HG03095 (cell line): ENCODE data around the gene GADD45GIP1.
A peak's percentile ranks its signal among the peaks of the same experiment; 100 is the strongest.
"Not testable (repeated sequence)": the region's sequence is repeated elsewhere in the genome, so short reads cannot be mapped to it uniquely, and the experiment has no call there.

Experiments used
- ATAC-seq: cut with Tn5 transposase; IDR thresholded peaks from one replicate; pipeline ENCODE4 v1.9.1; 2021; ENCODE audit warnings: moderate library complexity; ENCODE audit not compliant: unreplicated experiment

Gene GADD45GIP1

DNA sequence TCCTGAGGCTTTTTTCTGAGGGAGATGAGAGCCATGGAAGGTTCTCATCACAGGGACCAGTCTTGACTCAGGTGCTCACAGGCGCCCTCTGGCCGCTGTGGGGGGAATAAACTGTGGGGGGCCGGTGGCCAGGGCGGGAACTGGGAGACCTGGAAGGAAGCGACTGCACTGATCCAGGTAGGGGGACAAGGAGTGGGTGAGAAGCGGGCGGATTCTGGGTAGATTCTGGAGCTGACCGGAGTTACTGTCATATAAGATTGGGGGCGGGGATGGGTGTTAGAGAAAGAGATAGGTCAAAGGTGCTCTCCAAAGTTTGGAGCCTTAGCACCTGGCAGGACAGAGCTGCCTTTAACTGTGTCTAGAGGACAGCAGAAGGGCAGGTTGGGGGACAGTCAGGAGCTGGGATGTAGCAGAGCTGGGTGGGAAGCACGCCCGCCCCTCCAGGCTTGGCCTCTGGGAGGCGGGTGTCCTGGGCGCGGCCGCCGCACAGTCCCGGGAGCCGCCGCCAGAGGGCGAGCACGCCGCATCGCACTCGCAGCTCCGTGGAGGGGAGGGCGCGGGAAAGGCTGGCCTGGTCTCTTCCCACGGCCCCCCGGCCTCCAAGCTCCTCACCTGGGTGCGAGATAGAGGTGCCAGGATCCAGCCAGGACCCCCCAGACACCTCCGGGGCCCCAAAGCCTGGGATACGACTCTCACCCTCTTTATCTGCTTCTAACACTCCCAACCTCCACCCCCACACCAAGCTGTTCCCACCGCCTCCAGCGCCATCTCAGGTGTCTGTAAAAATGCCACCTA lies 8.2 kb upstream of the GADD45GIP1 start:
- peak; percentile 59 for ATAC-seq

DNA sequence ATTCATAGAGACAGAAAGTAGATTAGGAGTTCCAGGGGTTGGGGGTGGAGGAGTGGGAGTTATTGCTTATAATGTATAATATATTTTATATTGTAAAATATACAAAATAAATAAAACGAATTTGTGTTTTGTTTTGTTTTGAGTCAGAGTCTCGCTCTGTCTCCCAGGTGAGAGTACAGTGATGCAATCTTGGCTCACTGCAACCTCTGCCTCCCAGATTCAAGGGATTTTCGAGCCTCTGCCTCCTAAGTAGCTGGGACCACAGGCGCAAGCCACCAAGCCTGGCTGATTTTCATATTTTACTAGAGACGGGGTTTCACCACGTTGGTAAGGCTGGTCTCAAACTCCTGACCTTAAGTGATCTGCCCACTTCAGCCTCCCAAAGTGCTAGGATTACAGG lies 2.5 kb upstream of the GADD45GIP1 start:
- no peak for ATAC-seq

DNA sequence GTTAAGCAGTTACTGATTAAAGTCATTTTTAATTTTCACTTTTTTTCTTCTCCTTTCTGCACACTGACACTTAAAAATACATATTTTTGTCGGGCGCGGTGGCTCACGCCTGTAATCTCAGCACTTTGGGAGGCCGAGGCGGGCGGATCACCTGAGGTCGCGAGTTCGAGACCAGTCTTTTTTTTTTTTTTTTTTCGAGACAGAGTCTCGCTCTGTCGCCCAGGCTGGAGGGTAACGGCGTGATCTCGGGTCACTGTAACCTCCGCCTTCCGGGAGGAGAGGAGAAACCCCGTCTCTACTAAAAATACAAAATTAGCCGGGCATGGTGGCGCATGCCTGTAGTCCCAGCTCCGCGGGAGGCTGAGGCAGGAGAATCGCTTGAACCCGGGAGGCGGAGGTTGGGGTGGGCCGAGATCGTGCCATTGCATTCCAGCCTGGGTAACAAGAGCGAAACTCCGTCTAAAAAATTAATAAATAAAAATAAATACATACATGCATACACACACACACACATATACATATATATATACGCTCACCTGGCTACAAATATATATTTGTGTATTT lies 448 bp upstream of the GADD45GIP1 start:
- not testable (repeated sequence) for ATAC-seq

GRCh38 chr19:12955996-12956395 lies 1.0 kb downstream of the GADD45GIP1 start:
- no peak for ATAC-seq

DNA sequence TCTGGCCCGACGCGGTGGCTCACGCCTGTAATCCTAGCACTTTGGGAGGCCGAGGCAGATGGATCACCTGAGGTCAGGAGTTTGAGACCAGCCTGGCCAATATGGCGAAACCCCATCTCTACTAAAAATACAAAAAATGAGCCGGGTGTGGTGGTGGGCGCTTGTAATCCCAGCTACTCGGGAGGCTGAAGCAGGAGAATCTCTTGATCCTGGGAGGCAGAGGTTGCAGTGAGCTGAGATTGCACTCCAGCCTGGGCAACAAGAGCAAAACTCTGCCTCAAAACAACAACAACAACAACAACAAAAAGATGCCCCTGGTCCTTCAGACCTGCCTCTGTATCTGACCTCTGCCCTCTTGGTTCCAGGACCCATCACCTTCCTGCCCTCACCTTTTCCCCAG lies 1.4 kb downstream of the GADD45GIP1 start:
- ATAC-seq: not testable (repeated sequence)

DNA sequence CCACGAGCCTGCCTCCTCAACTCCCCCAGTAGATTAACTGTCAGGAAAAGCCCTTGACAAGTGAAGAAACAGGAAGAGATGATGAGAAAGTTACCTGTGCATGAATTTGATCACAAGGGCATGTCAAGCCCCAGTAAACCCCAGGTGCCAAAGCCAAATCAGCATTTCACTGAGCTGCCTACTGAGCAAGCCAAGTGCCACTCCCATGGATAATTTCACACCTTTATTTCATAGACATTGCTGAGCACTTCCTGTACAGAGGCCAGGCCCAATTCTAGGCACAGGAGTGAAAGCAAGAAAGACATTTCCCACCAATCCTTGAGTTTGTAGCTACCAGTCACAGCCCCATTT lies 2.4 kb downstream of the GADD45GIP1 start:
- no peak for ATAC-seq

DNA sequence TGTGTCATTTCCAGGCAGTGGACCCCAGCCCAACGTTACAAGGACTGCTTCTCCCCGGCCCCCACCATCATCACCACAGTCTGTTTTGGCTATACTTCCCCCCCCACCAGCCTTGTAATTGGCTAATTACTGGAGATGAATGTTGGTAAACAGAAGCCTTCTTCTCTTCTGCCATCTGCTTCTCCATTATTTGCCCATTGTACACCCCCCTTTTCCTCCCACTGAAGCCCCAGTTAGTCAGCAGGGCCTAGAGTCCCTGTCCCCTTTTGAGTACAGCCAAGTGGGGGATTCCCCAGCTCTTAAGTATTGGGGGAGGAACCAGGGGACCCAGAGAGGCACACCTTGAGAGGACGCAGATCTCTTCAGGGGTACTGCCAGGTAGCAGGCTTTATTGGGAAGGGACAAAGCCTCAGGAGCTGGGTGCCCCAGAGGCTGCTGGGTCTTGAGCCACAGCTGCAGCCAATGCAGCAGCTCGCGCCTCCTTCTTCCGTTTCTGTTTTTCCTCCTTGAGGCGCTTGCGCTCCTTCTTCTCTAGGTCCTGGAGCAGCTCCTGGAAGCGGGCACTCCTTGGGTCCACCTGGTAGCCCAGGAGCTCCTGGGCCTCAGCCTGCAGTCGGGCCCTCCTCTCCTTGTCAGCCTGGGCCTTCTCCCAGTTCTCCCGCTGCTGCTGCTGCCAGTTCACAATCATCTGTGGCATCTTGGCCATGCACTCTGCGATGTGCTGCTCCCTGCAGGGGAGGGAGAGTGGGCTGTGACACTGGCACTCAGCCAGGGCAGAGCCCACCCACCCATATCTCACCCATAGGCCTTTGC lies 3.0 kb downstream of the GADD45GIP1 start:
- ATAC-seq: no peak

DNA sequence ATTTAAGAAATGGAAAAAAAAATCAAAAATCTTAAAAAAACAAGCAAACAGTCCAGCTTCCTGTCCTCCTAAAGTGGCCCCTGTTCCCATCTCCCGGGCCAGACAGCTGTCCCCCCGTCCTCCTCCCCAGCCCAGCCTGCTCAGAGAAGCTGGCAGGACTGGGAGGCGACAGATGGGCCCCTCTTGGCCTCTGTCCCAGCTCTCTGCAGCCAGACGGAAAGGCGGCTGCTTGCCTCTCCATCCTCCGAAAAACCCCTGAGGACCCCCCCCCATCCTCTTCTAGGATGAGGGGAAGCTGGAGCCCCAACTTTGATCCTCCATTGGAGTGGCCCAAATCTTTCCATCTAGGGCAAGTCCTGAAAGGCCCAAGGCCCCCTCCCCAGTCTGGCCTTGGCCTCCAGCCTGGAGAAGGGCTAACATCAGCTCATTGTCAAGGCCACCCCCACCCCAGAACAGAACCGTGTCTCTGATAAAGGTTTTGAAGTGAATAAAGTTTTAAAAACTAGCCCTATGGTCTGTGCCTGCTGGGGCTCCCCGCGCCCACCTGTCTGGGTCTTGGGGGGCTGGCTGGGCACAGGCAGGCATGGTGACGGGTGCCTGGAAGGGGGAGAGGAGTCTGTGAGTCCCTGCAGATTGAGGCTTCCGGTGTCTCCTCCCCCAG lies 3.8 kb downstream of the GADD45GIP1 start:
- ATAC-seq: no peak

- no peak for ATAC-seq
Measured at GRCh38 chr19:12952488-12953137, 4.4 kb downstream of the GADD45GIP1 start.

GRCh38 chr19:12952050-12952449 lies 5.0 kb downstream of the GADD45GIP1 start:
- not testable (repeated sequence) for ATAC-seq

DNA sequence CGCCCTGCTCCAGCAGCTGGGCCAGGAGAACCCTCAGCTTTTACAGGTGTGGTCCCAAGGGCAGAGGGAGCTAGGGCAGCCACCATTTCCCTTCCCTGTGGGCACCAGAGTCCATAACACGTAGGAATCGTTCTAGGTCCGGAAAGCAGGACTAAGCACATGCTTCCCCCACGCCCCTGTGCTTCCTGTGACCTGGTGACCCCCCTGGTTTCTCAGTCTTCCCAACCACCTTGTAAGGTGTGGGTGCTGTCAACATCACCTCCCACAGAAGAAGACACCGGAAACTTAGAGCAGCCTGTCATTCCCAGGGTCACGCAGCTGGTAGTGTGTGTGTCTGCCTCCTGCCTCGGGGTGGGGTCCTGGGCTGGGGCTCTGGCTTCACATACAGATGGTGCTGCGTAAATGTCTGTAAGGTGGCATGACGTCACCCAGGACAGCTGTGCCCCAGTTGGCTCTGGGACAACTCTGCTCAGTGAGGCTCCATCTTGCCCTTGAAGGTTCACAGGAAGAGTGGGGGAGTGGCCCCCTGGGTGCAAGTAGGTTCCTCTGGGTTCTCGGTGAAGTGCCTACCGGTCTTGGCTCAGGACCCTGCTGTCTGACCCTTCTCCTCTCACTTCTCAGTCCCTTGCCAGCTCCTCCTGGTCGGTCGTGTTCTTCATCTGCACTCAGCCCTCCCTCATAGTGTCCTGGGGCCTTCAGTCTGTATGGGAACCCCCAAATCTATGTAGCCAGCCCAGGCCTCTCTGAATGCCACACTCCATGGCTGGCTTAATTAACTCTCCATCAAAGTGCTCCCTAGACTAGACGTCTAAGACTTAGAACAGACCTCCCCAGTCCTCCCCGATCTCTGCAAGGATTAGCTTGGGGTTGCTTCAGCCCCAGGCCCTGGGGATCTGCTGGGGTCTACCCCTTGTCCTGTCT lies 7.4 kb downstream of the GADD45GIP1 start:
- no peak for ATAC-seq

DNA sequence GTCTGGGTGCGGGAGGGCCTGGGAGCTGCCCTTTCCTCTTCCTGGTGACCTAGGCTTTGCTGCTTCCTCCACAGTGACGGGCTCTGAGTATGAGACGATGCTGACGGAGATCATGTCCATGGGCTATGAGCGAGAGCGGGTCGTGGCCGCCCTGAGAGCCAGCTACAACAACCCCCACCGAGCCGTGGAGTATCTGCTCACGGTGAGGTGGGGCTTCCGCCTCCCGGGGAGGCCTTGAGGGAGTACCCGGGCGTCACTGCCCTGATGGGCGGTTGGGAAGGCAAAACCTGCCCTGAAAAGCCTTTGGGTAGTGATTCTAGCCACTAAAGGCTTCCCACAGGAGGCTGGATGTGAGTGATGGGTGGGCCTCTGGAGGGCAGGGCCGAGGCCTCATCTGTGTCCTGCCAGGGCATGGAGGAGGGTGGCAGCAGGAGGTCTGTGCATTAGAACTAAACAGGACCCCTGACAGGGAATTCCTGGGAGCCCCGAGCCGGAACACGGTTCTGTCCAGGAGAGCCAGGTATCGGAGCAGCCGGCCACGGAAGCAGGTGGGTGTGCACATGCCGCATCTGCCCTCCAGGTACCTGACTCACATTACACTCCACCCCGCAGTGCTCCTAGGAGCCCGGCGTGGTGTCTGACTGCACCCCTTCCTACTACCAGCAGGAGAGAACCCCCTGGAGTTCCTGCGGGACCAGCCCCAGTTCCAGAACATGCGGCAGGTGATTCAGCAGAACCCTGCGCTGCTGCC lies 8.2 kb downstream of the GADD45GIP1 start:
- ATAC-seq: no peak

GRCh38 chr19:12947702-12948611 lies 9.1 kb downstream of the GADD45GIP1 start:
- no peak for ATAC-seq

GRCh38 chr19:12946731-12947496 lies 10.1 kb downstream of the GADD45GIP1 start:
- ATAC-seq: no peak

- peak; percentile 23 for ATAC-seq
Measured at GRCh38 chr19:12946092-12946721, 10.8 kb downstream of the GADD45GIP1 start.

- peak; percentile 59 for ATAC-seq
Measured at GRCh38 chr19:12945479-12946091, 11.4 kb downstream of the GADD45GIP1 start, which contains the start of gene RAD23A. Gene RAD23A, plus strand, starts transcription at chr19:12945862. Its CDS starts 87 bp downstream, at chr19:12945949.
